Measurements from ENCODE around the gene SLCO2A1. TPM values are rescaled to one million over a fixed set of nuclear protein-coding genes. Genes with fewer than 3 reads are reported as not detected.

The SLCO2A1 gene
- total RNA-seq, 1 donor from 2014 or later = not detected

- no peak for TF ChIP-seq CTCF (IDR thresholded peaks at IDR 0.05; ENCODE audit: insufficient read depth, low read length, severe bottlenecking)
- Histone ChIP-seq H3K4me3 (ENCODE audit: low read depth, low read length) (no peak overlapping the region), H3K27me3 (ENCODE audit: control insufficient read depth, insufficient read depth, low read length) (peaks cover 4% of the 10 kb centered on the region), H3K36me3 (ENCODE audit: control insufficient read depth, insufficient read depth, low read length) (no peaks in the 10 kb centered on the region)
- peak; percentile 13 for FAIRE-seq
- no peak for DNase-seq (ENCODE audit: low read depth)
Measured at GRCh38 chr3:133880886-133881455, 148.8 kb downstream of the SLCO2A1 start.

- TF ChIP-seq CTCF (IDR thresholded peaks at IDR 0.05; ENCODE audit: insufficient read depth, low read length, severe bottlenecking) = no peak
- FAIRE-seq = no peak
- no peaks in the 10 kb centered on the region for H3K36me3 ChIP-seq (ENCODE audit: control insufficient read depth, insufficient read depth, low read length)
- H3K4me3 ChIP-seq (ENCODE audit: low read depth, low read length) = no peak overlapping the region
- DNase-seq (ENCODE audit: low read depth) = no peak
- peaks cover 4% of the 10 kb centered on the region for H3K27me3 ChIP-seq (ENCODE audit: control insufficient read depth, insufficient read depth, low read length)
Measured at GRCh38 chr3:133880287-133880686, 149.4 kb downstream of the SLCO2A1 start.

- Histone ChIP-seq H3K36me3 (ENCODE audit: control insufficient read depth, insufficient read depth, low read length) (no peaks in the 10 kb centered on the region), H3K4me3 (ENCODE audit: low read depth, low read length) (no peak overlapping the region), H3K27me3 (ENCODE audit: control insufficient read depth, insufficient read depth, low read length) (peaks cover 4% of the 10 kb centered on the region)
- FAIRE-seq (no peak), DNase-seq (ENCODE audit: low read depth) (no peak)
- no peak for TF ChIP-seq CTCF (IDR thresholded peaks at IDR 0.05; ENCODE audit: insufficient read depth, low read length, severe bottlenecking)
Measured at GRCh38 chr3:133878518-133878917, 151.2 kb downstream of the SLCO2A1 start.

Other genes with a start within 250 kb of the SLCO2A1 start
- 81.7 and 111 TPM in 2 replicates for gene SRPRB, start 224.1 kb downstream of the SLCO2A1 start, total RNA-seq
- under 0.01 and 0.13 TPM in 2 replicates for gene RAB6B, start 134.0 kb downstream of the SLCO2A1 start, total RNA-seq
- 85.0 and 85.1 TPM in 2 replicates for gene RYK, start 220.9 kb upstream of the SLCO2A1 start, total RNA-seq